GM12892 (cell line): ENCODE data around the gene POLG2.

Source experiments
- POLR2A ChIP-seq: IDR thresholded peaks from 2 replicates; pipeline ENCODE4 v1.6.1; 2011; ENCODE audit warnings: low read depth, low read length, control low read depth
- POLR2AphosphoS5 ChIP-seq: IDR thresholded peaks from 2 replicates; pipeline ENCODE4 v1.6.1; 2011; ENCODE audit warnings: low read depth, low read length, control low read depth
- TAF1 ChIP-seq: IDR thresholded peaks from 2 replicates; pipeline ENCODE4 v1.6.1; 2011; ENCODE audit warnings: low read depth, mild to moderate bottlenecking, control low read depth, low read length, borderline replicate concordance

- TF ChIP-seq POLR2AphosphoS5, result no peak
- TF ChIP-seq POLR2A, result no peak
- no peak for TF ChIP-seq TAF1
Measured at GRCh38 chr17:64477849-64478248, 19.0 kb downstream of the POLG2 start.
